Ramos (cell line): ENCODE results near the gene SLC35F1.
"Not testable (repeated sequence)": the region's sequence is repeated elsewhere in the genome, so short reads cannot be mapped to it uniquely, and the experiment has no call there.

Source experiments
- in situ Hi-C: fragments of 300-500 bp; cut with MboI; formaldehyde crosslinking; loops from one replicate; pipeline ENCODE4 v1.14.3; 2022; ENCODE audit warnings: low sequenced_read_pairs; ENCODE audit not compliant: unreplicated experiment

The SLC35F1 gene

GRCh38 chr6:117906958-117907600 is at the start of gene SLC35F1:
SLC35F1 (plus strand) TSS chr6:117907264.
- in situ Hi-C loops: no loop called here

- in situ Hi-C loops: not testable (repeated sequence)
Observed at GRCh38 chr6:117858601-117859000, 48.5 kb upstream of the SLC35F1 start.

- in situ Hi-C loops: no loop called here
Observed at GRCh38 chr6:117861545-117861944, 45.5 kb upstream of the SLC35F1 start.

- in situ Hi-C loops: no loop called here
Observed at GRCh38 chr6:117866561-117866960, 40.5 kb upstream of the SLC35F1 start.

GRCh38 chr6:117870486-117871242 is 36.4 kb upstream of the SLC35F1 start:
- in situ Hi-C loops: no loop called here

GRCh38 chr6:117880824-117881223 is 26.2 kb upstream of the SLC35F1 start:
- in situ Hi-C loops: no loop called here

GRCh38 chr6:117890172-117890571 is 16.9 kb upstream of the SLC35F1 start:
- in situ Hi-C loops: no loop called here

GRCh38 chr6:117906507-117906957 is 532 bp upstream of the SLC35F1 start:
- in situ Hi-C loops: no loop called here

- in situ Hi-C loops: no loop called here
Observed at GRCh38 chr6:117907601-117908245, 659 bp downstream of the SLC35F1 start.

- in situ Hi-C loops: no loop called here
Observed at GRCh38 chr6:117908246-117909068, 1.4 kb downstream of the SLC35F1 start.

GRCh38 chr6:117909638-117910037 is 2.6 kb downstream of the SLC35F1 start:
- in situ Hi-C loops: no loop called here

GRCh38 chr6:117910549-117910948 is 3.5 kb downstream of the SLC35F1 start:
- in situ Hi-C loops: no loop called here

GRCh38 chr6:117911150-117911549 is 4.1 kb downstream of the SLC35F1 start:
- in situ Hi-C loops: no loop called here

- in situ Hi-C loops: no loop called here
Observed at GRCh38 chr6:117911660-117912059, 4.6 kb downstream of the SLC35F1 start.

GRCh38 chr6:117915846-117916245 is 8.8 kb downstream of the SLC35F1 start:
- in situ Hi-C loops: no loop called here

- in situ Hi-C loops: no loop called here
Observed at GRCh38 chr6:117916483-117916882, 9.4 kb downstream of the SLC35F1 start.

GRCh38 chr6:117917176-117917575 is 10.1 kb downstream of the SLC35F1 start:
- in situ Hi-C loops: no loop called here

- in situ Hi-C loops: no loop called here
Observed at GRCh38 chr6:117918454-117918853, 11.4 kb downstream of the SLC35F1 start.

- in situ Hi-C loops: no loop called here
Observed at GRCh38 chr6:117919275-117919674, 12.2 kb downstream of the SLC35F1 start.
